ENCODE results near the gene PIK3CD. TPM values are rescaled to one million over a fixed set of nuclear protein-coding genes. Genes with fewer than 3 reads are reported as not detected.

PIK3CD gene
- total and polyA plus RNA-seq, 2 experiments from 2014 or later, result 6.6 to 32.1 TPM

GRCh38 chr1:9670085-9670484, 18.6 kb downstream of the PIK3CD start:
- Histone ChIP-seq H3K4me1 (ENCODE audit: insufficient read depth) (no peaks in the 10 kb centered on the region), H3K4me3 (no peak overlapping the region), H3K4me2 (no peak overlapping the region), H3K36me3 (ENCODE audit: insufficient read depth) (no peaks in the 10 kb centered on the region), H3F3A (replicated peaks; ENCODE audit: low read depth) (no peaks in the 10 kb centered on the region), H2AFZ (no peak overlapping the region), H3K27me3 (ENCODE audit: insufficient read depth) (no peaks in the 10 kb centered on the region), H3K27ac (ENCODE audit: low read depth) (no peak overlapping the region), H3K79me2 (replicated peaks; ENCODE audit: insufficient read depth) (no peaks in the 10 kb centered on the region), H4K20me1 (replicated peaks; ENCODE audit: insufficient read depth) (no peaks in the 10 kb centered on the region), H3K9me2 (ENCODE audit: insufficient read depth) (no peaks in the 10 kb centered on the region)
- no peak overlapping the region for H3K4me3 Mint-ChIP-seq
- peaks cover 8% of the 10 kb centered on the region for H3K27me3 Mint-ChIP-seq (ENCODE audit: insufficient read depth, low read depth, poor library complexity)
- no peak overlapping the region for H3K27ac Mint-ChIP-seq
- TF ChIP-seq POLR2AphosphoS5 (IDR thresholded peaks at IDR 0.05; ENCODE audit: low read depth) (no peak), ZNF331 (CRISPR knock-in tag; IDR thresholded peaks at IDR 0.05; ENCODE audit: low read depth) (no peak), STAT1 (IDR thresholded peaks at IDR 0.05; ENCODE audit: unreplicated experiment) (no peak), REST (IDR thresholded peaks at IDR 0.05; ENCODE audit: unreplicated experiment) (no peak), ETS1 (IDR thresholded peaks at IDR 0.05) (no peak), CTCF (conservative IDR thresholded peaks at IDR 0.05; ENCODE audit: low read depth in 2 of 2) (no peak), ZNF462 (CRISPR knock-in tag; IDR thresholded peaks at IDR 0.05) (no peak)
- H3K9me3 Mint-ChIP-seq, result no peaks in the 10 kb centered on the region
- ATAC-seq (no peak), DNase-seq (ENCODE audit: low spot score) (no peak)
- no peaks in the 10 kb centered on the region; the same call in 2 of the 3 replicates for H3K4me1 Mint-ChIP-seq
- no peaks in the 10 kb centered on the region for H3K36me3 Mint-ChIP-seq (ENCODE audit: low read depth)
